Colon (tissue), 2 donors: Measurements from ENCODE around the gene ZNF846.
"Not testable (repeated sequence)": the region's sequence is repeated elsewhere in the genome, so short reads cannot be mapped to it uniquely, and the experiment has no call there.

Source experiments
- FAIRE-seq: peaks from 2 replicates; lab custom pipeline; 2012; peaks lifted over from hg19 to GRCh38; lab: Jason Lieb, UNC
- donor health status: control.
- donor health status: control.

ZNF846 gene

GRCh38 chr19:9768175-9769112, at the start of gene ZNF846:
TSS of gene ZNF846 (minus strand) at chr19:9768738. CDS start at chr19:9764950, 3,788 bp downstream.
- FAIRE-seq, result peak; percentile 51

DNA sequence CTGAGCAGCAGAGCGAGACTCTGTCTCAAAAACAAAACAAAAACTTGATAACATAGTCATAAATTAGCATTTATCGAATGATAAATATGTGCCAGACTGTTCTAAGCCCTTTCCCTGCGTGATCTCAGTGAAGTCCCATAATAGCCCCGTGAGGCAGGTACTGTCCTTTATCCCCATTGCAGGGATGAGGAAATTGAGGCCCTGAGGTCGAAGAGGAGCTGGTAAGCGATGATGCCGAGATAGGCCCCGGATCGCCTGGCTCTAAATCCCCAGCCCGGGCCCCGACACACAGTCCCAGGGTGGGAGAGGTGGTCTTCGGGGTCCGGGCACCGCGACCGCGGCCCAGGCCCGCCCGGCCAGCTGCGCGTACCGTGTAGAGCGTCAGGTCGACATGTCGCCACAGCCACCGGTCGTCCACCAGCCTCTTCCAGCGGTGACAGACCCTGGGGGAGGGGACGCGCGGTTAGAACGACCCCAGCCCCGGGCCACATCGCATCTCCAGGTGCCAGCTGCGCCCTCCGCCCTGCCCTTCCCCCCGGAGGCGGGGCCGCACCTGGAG, 49.7 kb upstream of the ZNF846 start:
- FAIRE-seq, result no peak

GRCh38 chr19:9811139-9811538, 42.6 kb upstream of the ZNF846 start:
- no peak for FAIRE-seq

DNA sequence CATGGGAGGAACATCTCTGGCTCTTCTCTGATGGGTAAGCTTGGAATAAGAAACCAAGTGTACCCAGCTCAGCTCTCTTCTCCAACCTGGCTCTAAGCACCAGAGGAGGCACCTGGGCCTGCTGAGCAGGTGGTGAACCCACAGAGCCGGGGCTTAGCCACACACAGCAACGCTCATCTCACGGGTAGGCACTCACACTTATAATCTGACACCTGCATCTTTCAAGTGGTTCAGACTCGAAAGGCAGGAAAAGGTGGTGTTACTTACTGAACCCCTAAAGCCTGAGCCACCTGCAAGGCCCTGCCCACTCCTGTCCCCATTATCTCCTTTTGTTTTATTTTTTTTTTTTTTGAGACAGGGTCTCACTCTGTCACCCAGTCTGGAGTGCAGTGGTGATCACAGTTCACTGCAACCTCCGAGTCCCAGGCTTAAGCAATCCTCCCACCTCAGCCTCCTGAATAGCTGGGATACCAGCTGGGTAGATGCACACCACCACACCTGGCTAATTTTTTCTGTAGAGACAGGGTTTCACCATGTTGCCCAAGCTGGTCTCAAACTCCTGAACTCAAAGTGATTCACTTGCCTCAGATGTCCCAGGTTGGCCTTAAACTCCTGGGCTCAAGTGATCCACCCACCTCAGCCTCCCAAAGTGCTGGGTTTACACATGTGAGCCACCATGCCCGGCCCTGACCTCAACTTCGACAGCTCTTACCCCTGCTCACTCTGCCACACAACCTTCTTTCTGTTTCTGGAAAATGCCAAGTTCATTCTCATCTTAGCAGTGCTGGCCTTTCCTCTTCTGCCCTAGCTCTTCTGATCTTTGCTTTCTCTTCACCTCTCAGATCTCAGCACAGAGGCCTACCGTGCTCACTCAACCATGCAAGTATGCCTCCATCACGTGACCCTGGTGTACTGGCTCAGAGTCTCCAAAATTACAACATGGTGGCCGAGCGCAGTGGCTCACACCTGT, 40.6 kb upstream of the ZNF846 start:
- FAIRE-seq, result no peak

GRCh38 chr19:9806803-9807202, 38.3 kb upstream of the ZNF846 start:
- FAIRE-seq, result no peak

DNA sequence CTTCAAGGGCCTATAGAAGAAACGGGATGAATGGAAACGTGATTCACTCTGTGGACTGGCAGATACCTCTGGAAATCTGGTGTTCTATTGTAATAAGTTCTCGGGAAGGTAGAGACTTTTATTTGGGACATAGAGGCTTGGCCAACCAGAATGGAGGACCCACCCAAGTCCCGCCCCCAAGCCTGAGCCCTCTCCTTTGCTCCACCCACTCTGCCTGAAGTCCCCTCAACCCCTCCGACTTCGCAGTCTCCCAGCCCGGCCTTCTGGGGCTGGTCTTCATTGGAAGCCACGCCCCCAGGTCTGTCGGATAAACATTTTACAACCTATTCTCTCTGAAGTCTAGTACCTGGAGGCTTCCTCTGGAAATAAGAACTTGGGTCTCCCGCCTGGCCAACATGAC, 33.4 kb upstream of the ZNF846 start:
- FAIRE-seq, result no peak

GRCh38 chr19:9799162-9799561, 30.6 kb upstream of the ZNF846 start:
- no peak for FAIRE-seq

DNA sequence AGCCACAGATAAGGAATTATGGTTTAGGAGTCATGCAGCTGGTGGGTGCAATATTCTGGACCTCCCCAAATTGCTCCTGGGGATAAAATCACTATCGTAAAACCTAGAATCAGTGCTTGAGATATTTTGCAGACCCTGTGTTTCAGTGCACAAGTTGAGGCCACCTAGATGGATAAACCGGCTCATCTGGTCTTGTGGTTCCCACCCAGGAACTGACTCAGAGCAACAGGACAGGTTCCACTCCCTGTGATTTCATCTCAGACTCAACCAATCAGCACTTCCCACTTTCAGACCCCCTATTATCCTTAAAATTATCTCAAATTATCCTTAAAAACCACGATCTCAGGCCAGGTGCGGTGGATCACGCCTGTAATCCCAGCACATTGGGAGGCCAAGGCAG, 29.3 kb upstream of the ZNF846 start:
- FAIRE-seq, result no peak

DNA sequence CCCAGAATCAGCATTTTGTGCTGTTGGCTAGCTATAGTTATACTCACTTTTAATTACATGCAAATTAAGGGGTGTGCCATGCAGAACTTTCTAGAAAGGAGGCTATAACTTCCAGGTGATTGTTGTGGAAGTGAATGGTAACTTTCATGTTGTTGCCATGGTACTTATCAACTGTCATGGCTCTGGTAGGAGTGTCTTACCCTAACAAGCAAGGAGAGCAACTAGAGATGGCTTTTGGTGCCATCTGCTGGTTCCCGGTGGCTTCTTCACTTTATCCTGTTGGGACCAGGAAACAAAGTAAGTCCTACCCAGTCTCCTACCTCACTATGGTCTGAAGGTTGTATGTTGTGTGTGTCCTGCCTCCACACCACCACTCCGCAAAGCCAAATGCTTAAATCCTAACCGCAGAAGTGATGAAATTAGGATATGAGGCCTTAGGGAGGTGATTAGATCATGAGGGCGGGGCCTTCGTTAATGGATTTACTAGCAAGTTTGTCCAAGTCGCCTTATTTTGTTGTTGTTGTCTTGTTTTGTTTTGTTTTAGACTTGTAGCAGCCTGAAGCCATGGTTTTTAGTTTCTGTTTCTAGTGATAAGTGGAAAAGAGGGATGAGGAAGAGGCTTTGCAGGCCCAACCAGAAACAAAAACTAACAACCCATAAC, 27.7 kb upstream of the ZNF846 start:
- peak; percentile 86 for FAIRE-seq

GRCh38 chr19:9793071-9793591, 24.6 kb upstream of the ZNF846 start:
- FAIRE-seq, result no peak

- FAIRE-seq, result no peak
These were observed 23.9 kb upstream of the ZNF846 start for GRCh38 chr19:9792206-9793070.

DNA sequence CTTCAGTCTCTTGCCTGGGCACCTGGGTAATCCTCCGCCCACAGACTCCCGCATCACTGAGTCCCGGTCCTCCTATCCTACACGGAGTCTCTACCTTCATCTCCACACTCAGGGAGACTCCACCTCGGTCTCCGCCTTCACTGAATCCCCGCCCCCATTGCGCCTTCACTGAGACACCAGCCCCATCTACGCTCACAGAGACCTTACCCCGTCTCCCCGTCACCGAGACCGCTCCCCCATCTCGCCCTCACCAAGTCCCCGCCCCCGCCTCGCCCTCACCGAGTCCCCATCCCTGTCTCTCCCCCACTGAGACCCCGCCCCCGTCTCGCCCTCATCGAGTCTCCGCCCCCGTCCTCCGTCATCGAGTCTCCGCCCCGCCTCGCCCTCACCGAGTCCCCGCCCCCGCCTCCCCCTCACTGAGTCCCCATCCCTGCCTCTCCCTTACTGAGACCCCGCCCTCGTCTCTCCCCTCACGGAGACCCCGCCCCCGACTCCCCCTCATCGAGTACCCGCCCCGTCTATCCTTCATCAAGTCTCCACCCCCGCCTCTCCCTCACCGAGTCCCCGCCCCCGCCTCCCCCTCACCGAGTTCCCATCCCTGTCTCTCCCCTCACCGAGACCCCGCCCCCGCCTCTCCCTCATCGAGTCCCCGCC, 23.1 kb upstream of the ZNF846 start:
- FAIRE-seq, result no peak

DNA sequence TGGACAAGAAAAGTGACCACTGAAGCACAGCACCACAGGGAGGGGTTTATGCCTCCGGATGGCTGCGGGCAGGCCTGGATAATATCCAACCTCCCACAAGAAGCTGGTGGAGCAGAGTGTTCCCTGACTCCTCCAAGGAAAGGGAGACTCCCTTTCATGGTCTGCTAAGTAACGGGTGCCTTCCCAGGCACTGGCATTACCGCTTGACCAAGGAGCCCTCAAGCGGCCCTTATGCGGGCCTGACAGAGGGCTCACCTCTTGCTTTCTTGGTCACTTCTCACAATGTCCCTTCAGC, 22.5 kb upstream of the ZNF846 start:
- FAIRE-seq, result not testable (repeated sequence)

DNA sequence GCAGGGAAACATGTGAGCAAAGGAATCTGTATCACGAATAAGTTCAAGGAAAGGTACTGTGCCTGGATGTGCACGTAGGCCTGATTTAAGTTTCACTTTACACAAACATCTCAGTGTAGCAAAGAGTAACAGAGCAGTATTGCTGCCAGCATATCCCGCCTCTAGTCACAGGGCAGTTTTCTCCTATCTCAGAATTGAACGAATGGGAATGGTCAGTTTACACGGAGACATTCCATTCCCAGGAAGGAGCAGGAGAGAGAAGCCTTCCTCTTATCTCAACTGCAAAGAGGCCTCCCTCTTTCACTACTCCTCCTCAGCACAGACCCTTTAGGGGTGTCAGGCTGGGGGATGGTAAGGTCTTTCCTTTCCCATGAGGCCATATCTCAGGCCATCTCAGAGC, 21.0 kb upstream of the ZNF846 start:
- not testable (repeated sequence) for FAIRE-seq

- FAIRE-seq, result no peak
These were observed 20.5 kb upstream of the ZNF846 start for GRCh38 chr19:9789066-9789465.

DNA sequence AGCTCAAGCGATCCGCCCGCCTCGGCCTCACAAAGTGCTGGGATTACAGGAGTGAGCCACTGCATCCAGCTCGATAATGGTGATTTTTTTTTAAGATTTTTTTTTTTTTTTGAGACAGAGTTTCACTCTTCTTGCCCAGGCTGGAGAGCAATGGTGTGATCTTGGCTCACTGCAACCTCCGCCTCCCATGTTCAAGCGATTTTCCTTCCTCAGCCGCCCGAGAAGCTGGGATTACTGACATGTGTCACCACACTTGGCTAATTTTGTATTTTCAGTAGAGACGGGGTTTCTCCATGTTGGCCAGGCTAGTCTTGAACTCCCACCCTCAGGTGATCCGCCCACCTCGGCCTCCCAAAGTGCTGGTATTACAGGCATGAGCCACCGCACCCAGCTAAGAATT, 20.1 kb upstream of the ZNF846 start:
- FAIRE-seq, result not testable (repeated sequence)

GRCh38 chr19:9786819-9787218, 18.3 kb upstream of the ZNF846 start:
- no peak for FAIRE-seq

GRCh38 chr19:9786342-9786741, 17.8 kb upstream of the ZNF846 start:
- no peak for FAIRE-seq

DNA sequence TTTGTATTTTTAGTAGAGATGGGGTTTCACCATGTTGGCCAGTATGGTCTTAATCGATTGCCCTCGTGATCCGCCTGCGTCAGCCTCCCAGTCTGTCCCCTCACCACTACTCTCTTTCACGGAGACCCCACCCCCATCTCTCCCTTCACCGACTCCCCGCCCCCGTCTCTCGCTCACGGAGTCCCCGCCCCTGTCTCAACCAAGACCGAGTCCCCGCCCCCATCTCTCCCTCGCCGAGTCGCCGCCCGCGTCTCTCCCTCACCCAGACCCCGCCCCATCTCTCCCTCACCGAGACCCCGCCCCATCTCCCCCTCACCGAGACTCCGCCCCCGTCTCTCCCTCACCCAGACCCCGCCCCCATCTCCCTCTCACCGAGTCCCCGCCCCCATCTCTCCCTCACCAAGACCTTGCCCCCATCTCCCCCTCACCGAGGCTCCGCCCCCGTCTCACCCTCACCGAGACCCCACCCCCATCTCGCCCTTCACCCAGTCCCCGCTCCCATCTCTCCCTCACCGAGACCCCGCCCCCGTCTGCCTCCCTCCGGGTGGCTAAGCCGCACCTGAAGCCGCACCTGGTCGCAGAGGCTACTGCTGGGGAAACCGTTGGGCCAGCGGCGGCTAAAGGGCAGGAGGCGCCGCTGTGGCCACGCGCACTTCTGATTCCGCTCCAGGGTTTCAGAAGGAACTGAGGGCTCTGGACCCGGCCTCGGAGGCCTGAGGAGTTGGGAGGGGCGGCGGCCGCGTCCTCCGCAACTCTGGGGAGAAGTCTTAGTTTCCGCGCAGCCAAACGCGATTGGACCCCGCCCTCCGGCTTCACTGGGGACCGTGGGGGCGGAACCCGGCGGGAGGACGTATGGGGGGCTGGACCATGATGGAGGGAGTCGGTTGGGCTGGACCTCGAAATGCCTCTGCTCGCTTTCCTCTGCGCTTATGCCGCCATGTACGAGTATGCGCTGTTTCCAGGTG, 17.1 kb upstream of the ZNF846 start:
- FAIRE-seq, result no peak
